Activated CD4-positive, CD25-positive, alpha-beta regulatory T cell treated with anti-CD3 and anti-CD28 coated beads, Interleukin-2, amount 50 U/mL, for 72 hours (primary cell): ENCODE results near the gene RAB11FIP4.

Source experiments
- DNase-seq: peaks from one replicate; pipeline ENCODE4 v3.0.0; 2021

RAB11FIP4 gene

DNA sequence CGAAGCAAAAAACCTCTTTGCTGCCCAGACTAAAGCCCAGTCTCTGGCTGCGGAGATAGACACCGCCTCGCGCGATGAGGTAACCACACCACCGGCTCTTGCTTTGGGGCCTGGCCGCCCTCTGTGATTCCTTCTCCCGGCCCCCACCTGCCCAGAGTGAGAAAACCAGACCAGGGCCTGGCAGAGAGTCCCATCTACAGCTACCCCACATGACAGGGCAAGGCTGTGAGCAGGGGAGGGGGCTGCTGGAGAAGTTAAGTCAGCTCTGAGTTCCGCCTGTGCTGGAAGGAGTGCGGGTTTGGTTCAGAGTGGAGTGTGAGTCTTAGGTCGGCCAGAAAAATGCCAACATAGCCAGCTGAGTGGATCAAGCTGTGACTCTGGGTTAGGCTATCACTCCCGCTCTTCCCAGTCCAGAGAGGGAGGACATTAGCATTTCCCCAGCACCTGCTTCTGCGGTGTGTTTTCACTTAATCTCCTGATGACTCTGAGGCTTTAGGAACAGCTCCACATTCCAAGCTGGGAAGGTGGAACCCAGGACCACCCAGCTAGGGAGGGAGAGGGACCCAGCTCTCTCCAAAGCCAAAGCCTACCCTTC lies 139.0 kb downstream of the RAB11FIP4 start:
- DNase-seq = no peak

DNA sequence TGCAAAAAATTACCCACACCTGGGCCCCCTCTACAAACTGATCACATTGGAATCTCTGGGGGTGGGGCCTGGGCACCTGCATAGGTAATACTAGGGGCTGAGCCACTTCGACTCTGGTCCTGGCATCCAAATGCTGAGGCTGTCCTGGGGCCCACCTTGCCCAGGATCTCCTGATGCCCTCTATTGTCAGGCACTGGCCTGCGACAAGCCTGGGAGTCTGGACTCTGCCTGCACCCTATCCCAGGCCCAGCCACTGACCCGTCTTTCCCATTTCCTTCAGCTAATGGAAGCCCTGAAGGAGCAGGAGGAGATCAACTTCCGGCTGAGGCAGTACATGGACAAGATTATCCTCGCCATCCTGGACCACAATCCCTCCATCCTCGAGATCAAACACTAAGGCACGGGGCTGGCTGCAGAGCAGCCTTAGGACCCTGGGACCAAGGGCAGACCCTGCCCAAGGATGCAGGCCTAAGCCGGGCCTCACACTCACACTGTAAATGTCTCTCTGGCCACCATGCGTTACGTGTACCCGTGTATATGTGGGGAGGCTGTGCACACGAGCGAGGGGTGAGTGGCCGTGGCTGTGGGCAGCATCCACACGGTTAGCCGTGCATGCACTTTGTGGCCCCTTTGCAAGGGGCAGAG lies 140.0 kb downstream of the RAB11FIP4 start:
- DNase-seq = no peak

DNA sequence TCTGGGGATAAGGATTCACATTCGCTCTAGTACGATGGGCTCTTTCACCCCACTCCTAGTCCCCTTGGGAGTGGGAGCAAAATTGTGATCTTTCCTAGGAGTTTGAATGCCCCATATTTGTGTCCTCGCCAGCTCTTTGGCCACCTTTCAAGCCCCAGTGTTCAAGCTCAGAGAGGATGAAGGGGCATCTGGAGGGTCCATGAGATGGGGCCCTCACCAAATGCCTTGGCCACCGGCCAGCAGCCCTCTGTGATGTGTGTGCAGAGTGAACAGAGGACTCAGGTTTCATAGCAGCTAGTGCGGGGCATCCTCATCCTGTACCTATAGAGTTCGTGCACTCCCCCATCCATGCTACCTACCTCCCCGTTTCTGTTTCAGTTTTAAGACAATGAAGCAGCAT lies 140.6 kb downstream of the RAB11FIP4 start:
- no peak for DNase-seq

DNA sequence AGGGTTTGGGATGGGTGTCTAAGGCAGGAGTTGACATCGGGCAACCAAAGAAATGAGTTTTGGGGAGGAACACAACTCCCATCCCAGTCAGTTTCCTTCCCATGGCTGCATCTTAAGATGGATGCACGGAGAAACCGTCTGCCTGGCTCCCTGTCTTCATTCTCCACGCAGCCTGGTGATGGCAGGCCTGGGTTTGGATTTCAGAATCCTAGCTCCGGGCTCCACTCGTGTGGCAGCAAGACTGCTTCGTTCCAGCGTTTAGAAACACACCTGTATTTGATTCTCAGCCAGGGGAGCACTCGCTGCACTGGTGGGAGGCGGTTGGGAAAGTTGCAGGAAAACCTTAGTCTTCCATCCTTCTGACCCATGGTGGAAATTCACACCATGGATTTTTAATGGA lies 141.1 kb downstream of the RAB11FIP4 start:
- DNase-seq = no peak

DNA sequence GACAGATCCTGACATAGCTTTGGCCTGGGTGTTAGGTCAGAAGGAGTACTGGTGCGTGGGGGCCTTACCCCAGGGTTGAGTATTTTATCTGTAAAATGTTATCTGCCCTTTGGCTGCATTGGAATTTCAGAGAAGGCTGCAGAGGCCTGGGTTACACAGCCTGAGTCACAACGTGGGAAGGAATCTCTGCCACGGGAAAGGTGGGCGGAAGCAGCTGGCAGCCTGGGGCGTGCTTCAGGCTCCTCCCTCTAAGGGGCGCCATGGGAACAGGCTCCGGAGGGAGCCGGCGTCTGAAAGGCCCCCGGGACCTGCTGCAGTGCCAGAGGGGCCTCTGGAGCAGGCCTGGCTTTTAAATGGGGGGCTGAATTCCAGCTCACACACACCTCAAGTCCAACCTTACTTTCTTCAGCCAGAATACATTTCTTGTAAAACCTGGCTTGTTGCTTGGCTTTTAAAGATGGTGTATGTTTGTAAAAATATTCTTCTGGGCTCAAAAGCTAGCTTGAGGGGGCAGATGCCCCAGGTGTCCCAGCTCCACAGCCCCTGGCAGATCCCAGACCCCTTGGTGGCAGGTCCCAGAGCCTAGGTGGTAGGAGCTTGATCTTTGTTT lies 142.2 kb downstream of the RAB11FIP4 start:
- no peak for DNase-seq

GRCh38 chr17:31534223-31534888 lies 142.9 kb downstream of the RAB11FIP4 start:
- DNase-seq = no peak

- peak; percentile 43 for DNase-seq
These were observed 144.1 kb downstream of the RAB11FIP4 start for GRCh38 chr17:31535581-31535981.

GRCh38 chr17:31536451-31536850 lies 145.0 kb downstream of the RAB11FIP4 start:
- DNase-seq = no peak

GRCh38 chr17:31537565-31538011 lies 146.1 kb downstream of the RAB11FIP4 start:
- no peak for DNase-seq

- no peak for DNase-seq
These were observed 146.7 kb downstream of the RAB11FIP4 start for GRCh38 chr17:31538080-31538762.

DNA sequence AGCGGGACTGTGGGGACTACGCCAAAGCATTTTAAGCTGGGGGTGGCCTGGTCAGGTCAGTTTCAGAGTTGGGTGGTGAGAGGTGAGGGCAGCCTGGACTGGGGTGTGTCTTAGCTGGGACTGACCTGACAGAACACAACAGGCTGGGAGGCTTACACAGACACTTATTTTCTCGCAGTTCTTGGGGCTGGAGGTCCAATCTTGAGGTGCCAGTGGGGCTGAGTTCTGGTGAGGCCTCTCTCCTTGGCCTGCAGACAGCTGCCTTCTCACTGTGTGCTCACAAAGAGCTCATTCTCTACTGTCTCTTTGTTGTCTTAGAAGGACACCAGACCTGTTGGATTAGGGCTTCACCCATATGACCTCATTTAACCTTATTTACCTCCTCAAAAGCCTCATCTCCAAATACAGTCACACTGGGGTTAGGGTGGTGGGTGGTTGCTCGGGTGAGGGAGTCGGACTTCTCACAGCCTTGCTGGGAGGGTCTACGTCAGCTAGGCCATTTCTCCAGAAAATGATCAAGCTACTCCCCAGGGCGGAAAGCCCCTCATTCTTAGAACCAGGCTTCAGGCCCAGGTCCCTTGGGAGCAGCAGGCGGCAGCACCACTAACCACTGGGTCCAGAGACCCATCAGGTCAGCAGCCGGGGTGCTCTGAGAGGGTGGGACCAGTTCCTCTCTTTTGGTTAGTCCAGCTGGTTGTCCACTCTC lies 149.3 kb downstream of the RAB11FIP4 start:
- DNase-seq = no peak

- DNase-seq = no peak
These were observed 150.1 kb downstream of the RAB11FIP4 start for GRCh38 chr17:31541559-31541958.

- DNase-seq = no peak
These were observed 152.7 kb downstream of the RAB11FIP4 start for GRCh38 chr17:31544186-31544585.

GRCh38 chr17:31546650-31547049 lies 155.2 kb downstream of the RAB11FIP4 start:
- DNase-seq = no peak

- DNase-seq = no peak
These were observed 157.2 kb downstream of the RAB11FIP4 start for GRCh38 chr17:31548709-31549108.

DNA sequence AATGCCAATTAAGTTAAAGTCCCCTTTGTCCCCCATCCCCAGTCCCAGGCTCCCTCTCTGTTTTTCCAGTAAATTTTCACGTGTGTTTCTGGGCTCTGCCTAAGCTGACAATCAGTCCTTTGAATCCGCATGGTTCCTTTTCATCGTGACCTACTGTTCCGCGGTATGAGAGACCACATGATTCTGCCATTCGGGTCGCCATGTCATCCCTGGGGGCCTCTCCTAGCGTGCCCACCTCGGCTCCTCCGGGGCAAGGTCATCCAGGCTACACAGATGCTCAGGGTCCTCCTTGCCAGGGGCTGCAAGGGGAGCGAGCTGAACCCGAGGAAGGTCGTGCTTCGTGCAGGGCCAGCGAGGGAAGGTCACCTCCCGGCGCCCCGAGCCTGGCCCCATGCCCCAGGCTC lies 157.6 kb downstream of the RAB11FIP4 start:
- DNase-seq = no peak

DNA sequence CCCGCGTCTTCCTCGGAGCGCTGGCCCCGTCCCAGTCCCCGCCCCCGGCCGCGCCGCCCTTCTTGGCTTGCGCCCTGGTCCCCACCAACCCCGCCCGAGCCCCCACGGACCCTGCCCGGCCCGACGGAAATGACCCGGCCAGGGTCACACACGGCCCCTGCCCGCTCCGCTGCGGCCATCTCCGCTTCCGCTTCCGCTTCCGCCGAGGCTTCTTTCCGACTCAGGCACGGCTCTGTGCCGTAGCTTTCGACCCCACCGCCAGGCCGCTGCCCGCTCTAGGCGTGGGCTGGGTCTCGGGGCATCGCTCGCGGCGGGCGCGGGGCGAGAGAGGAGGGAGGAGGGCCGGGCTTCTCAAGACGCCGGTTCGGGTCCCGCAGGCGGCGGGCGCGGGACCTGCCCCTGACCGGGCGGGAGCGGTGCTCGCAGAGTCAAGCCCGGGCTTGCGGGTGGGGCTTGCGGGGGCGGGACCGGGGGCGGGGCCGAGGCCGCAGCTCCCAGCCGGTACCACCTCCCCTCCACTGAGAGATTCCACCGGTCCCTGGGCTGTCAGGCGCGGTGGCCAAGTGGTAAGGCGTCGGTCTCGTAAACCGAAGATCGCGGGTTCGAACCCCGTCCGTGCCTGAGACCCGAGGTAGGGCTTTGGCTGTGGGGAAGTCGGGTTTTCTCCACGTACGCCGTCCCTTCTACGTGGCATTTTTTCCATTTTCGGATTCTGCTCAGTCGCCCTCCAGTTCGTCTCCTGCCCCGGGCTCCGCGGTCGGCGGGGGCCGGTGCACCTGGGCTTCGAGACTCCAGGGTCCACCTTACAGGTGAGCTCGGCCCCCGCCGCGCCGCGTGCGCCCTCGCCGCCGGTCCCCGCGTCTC lies 158.3 kb downstream of the RAB11FIP4 start:
- DNase-seq = peak; percentile 97

GRCh38 chr17:31550389-31551056 lies 159.0 kb downstream of the RAB11FIP4 start:
- DNase-seq = no peak

- DNase-seq = no peak
These were observed 161.1 kb downstream of the RAB11FIP4 start for GRCh38 chr17:31552568-31552967.

- no peak for DNase-seq
These were observed 162.0 kb downstream of the RAB11FIP4 start for GRCh38 chr17:31553506-31553905.

DNA sequence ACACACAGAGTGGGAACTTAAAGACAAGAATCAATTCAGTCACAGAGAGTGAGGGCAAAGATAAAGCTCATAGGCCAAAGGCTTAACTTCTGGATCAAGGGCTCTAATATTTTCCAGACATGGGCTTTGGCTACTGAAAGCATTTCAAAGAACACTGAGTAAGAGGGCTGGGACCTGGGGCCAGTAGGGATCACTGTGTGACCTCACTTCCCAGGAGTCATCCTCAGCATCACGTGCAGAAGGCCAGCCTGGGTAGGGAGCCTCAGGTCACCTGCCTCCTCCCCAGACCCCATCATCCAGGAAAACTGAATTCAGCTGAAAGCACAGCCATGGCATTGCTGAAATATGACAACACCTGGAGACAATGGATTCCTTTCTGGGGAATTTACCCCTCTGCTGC lies 163.5 kb downstream of the RAB11FIP4 start:
- no peak for DNase-seq
